Panc1 (cell line): Measurements from ENCODE around the gene FEN1.

ENCODE experiments used
- POLR2AphosphoS5 ChIP-seq: IDR thresholded peaks from 2 replicates; pipeline ENCODE4 v1.6.1; 2012; ENCODE audit warnings: mild to moderate bottlenecking, low read depth, low read length, moderate library complexity
- SIN3A ChIP-seq: IDR thresholded peaks from 2 replicates; pipeline ENCODE4 v1.6.1; 2012; ENCODE audit warnings: low read depth, mild to moderate bottlenecking, low read length, moderate library complexity, borderline replicate concordance; ENCODE audit not compliant: insufficient read depth
- TCF7L2 ChIP-seq: IDR thresholded peaks from 2 replicates; pipeline ENCODE4 v1.6.1; 2011; ENCODE audit warnings: mild to moderate bottlenecking, low read depth, low read length, inconsistent platforms
- TF ChIP-seq, protein P1 (sequence below): fragments of 450-650 bp; IDR thresholded peaks from 2 replicates; pipeline ENCODE4 v1.5.1; 2017; ENCODE audit warnings: mild to moderate bottlenecking
- TF ChIP-seq, protein P2 (sequence below), 2 experiments: IDR thresholded peaks; 2 replicates each; pipeline ENCODE4 v1.6.1; 2011 to 2012; ENCODE audit warnings: low read depth in 2 of 2, control low read depth in 1 of 2, low read length in 1 of 2, mild to moderate bottlenecking in 1 of 2, moderate library complexity in 1 of 2; ENCODE audit not compliant: insufficient read depth in 1 of 2

DNA sequence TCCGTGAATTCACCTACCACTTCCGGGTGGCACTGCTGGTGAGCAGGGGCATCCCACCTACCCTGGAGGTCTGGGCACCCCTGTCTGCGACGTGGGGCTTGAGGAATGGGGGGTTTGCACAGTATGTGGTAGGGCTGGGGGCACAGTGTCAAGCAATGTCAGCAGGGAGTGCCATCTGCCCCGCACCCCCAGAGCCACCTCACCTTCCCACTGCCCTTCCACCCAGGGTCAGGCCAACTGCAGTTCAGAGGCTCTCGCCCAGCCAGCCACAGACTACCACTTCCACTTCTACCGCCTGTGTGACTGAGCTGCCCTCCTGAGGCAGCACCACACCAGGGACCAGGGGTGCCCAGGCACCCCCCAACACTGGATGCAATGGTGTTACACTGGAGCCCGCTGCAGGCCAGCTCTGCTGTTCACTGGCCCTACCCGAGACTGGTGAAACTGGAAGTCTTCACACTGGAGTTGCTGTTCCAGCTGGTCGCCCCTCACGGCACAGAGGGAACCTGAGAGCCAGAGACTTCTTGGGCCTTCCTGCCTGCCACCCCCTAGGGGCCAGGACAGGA is 6.8 kb upstream of the FEN1 start:
- TF ChIP-seq POLR2AphosphoS5 (no peak), TCF7L2 (no peak), SIN3A (no peak)
- TF ChIP-seq, protein P1, sequence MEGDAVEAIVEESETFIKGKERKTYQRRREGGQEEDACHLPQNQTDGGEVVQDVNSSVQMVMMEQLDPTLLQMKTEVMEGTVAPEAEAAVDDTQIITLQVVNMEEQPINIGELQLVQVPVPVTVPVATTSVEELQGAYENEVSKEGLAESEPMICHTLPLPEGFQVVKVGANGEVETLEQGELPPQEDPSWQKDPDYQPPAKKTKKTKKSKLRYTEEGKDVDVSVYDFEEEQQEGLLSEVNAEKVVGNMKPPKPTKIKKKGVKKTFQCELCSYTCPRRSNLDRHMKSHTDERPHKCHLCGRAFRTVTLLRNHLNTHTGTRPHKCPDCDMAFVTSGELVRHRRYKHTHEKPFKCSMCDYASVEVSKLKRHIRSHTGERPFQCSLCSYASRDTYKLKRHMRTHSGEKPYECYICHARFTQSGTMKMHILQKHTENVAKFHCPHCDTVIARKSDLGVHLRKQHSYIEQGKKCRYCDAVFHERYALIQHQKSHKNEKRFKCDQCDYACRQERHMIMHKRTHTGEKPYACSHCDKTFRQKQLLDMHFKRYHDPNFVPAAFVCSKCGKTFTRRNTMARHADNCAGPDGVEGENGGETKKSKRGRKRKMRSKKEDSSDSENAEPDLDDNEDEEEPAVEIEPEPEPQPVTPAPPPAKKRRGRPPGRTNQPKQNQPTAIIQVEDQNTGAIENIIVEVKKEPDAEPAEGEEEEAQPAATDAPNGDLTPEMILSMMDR = no peak
- TF ChIP-seq, protein P2, sequence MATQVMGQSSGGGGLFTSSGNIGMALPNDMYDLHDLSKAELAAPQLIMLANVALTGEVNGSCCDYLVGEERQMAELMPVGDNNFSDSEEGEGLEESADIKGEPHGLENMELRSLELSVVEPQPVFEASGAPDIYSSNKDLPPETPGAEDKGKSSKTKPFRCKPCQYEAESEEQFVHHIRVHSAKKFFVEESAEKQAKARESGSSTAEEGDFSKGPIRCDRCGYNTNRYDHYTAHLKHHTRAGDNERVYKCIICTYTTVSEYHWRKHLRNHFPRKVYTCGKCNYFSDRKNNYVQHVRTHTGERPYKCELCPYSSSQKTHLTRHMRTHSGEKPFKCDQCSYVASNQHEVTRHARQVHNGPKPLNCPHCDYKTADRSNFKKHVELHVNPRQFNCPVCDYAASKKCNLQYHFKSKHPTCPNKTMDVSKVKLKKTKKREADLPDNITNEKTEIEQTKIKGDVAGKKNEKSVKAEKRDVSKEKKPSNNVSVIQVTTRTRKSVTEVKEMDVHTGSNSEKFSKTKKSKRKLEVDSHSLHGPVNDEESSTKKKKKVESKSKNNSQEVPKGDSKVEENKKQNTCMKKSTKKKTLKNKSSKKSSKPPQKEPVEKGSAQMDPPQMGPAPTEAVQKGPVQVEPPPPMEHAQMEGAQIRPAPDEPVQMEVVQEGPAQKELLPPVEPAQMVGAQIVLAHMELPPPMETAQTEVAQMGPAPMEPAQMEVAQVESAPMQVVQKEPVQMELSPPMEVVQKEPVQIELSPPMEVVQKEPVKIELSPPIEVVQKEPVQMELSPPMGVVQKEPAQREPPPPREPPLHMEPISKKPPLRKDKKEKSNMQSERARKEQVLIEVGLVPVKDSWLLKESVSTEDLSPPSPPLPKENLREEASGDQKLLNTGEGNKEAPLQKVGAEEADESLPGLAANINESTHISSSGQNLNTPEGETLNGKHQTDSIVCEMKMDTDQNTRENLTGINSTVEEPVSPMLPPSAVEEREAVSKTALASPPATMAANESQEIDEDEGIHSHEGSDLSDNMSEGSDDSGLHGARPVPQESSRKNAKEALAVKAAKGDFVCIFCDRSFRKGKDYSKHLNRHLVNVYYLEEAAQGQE (IDR thresholded peaks at IDR 0.05; ENCODE audit: insufficient read depth in 1 of 2, low read depth in 2 of 2, low read length in 1 of 2) = no peak
